Memory B cell (primary cell): ENCODE measurements around the gene C16orf87.
"Not testable (repeated sequence)": the region's sequence is repeated elsewhere in the genome, so short reads cannot be mapped to it uniquely, and the experiment has no call there.

Experiments
- ATAC-seq: fragments of 150-1000 bp; cut with Tn5 transposase; 2 replicates; pipeline ENCODE4 v1.10.0; 2021; ENCODE audit warnings: low read depth, mild to moderate bottlenecking, moderate library complexity
- DNase-seq, 2 donors: peaks; one replicate each; pipeline ENCODE4 v3.0.0; 2022; ENCODE audit warnings: low spot score in 2 of 2
- H3K27ac Mint-ChIP-seq: one replicate; pipeline ENCODE4 v1.8.0; 2022; ENCODE audit warnings: mild to moderate bottlenecking, moderate library complexity, mixed read lengths
- H3K27me3 Mint-ChIP-seq: one replicate; pipeline ENCODE4 v1.8.0; 2022; ENCODE audit warnings: mixed read lengths
- H3K36me3 Mint-ChIP-seq: one replicate; pipeline ENCODE4 v1.8.0; 2022; ENCODE audit warnings: mild to moderate bottlenecking, mixed read lengths
- H3K4me1 Mint-ChIP-seq: one replicate; pipeline ENCODE4 v1.8.0; 2022; ENCODE audit warnings: mixed read lengths
- H3K4me3 Mint-ChIP-seq: one replicate; pipeline ENCODE4 v1.8.0; 2022; ENCODE audit warnings: mild to moderate bottlenecking, moderate library complexity, mixed read lengths
- H3K9me3 Mint-ChIP-seq: one replicate; pipeline ENCODE4 v1.8.0; 2022; ENCODE audit warnings: mixed read lengths

Gene C16orf87

GRCh38 chr16:46830902-46831647, at the start of gene C16orf87:
Gene C16orf87, minus strand, starts transcription at chr16:46831180. Its CDS starts 31 bp downstream, at chr16:46831149.
- Mint-ChIP-seq H3K9me3 (no peaks in the 10 kb centered on the region), H3K4me1 (peaks cover 27% of the 10 kb centered on the region), H3K27ac (peak within 1 kb of the TSS; percentile 96), H3K27me3 (no peaks in the 10 kb centered on the region), H3K36me3 (peaks cover 3% of the 10 kb centered on the region), H3K4me3 (peak within 1 kb of the TSS; percentile 93)
- DNase-seq: peak; percentile 91 to 92
- ATAC-seq: peak; percentile 86

DNA sequence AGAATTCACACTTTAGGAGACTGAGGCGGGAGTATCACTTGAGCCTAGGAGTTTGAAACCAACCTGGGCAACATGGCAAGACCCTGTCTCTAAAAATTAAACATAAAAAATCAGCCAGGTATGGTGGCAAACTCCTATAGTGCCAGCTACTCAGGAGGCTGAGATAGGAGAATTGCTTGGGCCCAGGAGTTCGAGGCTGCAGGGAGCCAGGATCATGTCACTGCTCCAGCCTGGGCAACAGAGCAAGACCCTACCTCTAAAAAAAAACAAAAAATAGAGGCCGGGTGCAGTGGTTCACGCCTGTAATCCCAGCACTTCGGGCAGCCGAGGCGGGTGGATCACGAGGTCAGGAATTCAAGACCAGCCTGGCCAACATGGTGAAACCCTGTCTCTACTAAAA, 44.3 kb upstream of the C16orf87 start:
- no peak for ATAC-seq
- Mint-ChIP-seq H3K4me3 (no peak overlapping the region), H3K27ac (no peak overlapping the region), H3K9me3 (no peaks in the 10 kb centered on the region), H3K36me3 (no peaks in the 10 kb centered on the region), H3K27me3 (no peaks in the 10 kb centered on the region), H3K4me1 (no peaks in the 10 kb centered on the region)
- DNase-seq: no peak

- Mint-ChIP-seq H3K36me3 (no peaks in the 10 kb centered on the region), H3K27ac (no peak overlapping the region), H3K4me1 (no peaks in the 10 kb centered on the region), H3K27me3 (no peaks in the 10 kb centered on the region), H3K9me3 (no peaks in the 10 kb centered on the region), H3K4me3 (no peak overlapping the region)
- DNase-seq: no peak
- no peak for ATAC-seq
These were observed 42.2 kb upstream of the C16orf87 start for GRCh38 chr16:46873201-46873600.

DNA sequence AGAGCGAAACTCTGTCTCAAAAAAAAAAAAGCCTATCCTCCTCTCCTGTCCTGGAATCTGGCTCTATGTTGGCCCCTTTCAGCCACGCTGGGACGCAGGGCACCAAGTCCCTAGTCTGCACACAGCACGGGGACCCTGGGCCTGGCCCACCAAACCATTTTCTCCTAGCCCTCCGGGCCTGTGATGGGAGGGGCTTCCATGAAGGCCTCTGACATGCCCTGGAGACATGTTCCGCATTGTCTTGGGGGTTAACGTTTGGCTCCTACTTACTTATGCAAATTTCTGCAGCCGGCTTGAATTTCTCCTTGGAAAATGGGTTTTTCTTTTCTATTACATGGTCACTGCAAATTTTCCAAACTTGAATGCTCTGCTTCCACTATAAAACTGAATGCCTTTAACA, 40.6 kb upstream of the C16orf87 start:
- Mint-ChIP-seq H3K36me3 (peaks cover 2% of the 10 kb centered on the region), H3K4me3 (no peak overlapping the region), H3K27me3 (no peaks in the 10 kb centered on the region), H3K4me1 (peaks cover 4% of the 10 kb centered on the region), H3K9me3 (peaks cover 1% of the 10 kb centered on the region), H3K27ac (no peak overlapping the region)
- ATAC-seq: no peak
- no peak for DNase-seq

GRCh38 chr16:46868891-46869290, 37.9 kb upstream of the C16orf87 start:
- H3K9me3 Mint-ChIP-seq, H3K27me3 Mint-ChIP-seq, H3K27ac Mint-ChIP-seq, ATAC-seq, H3K4me3 Mint-ChIP-seq, H3K36me3 Mint-ChIP-seq, DNase-seq: not testable (repeated sequence)
- H3K4me1 Mint-ChIP-seq: peaks cover 12% of the 10 kb centered on the region

- ATAC-seq, H3K4me3 Mint-ChIP-seq, H3K36me3 Mint-ChIP-seq, H3K27ac Mint-ChIP-seq, DNase-seq, H3K9me3 Mint-ChIP-seq, H3K27me3 Mint-ChIP-seq: not testable (repeated sequence)
- H3K4me1 Mint-ChIP-seq: peaks cover 14% of the 10 kb centered on the region
These were observed 36.5 kb upstream of the C16orf87 start for GRCh38 chr16:46867486-46867885.

- Mint-ChIP-seq H3K4me3 (no peak overlapping the region), H3K27me3 (no peaks in the 10 kb centered on the region), H3K36me3 (peaks cover 2% of the 10 kb centered on the region), H3K27ac (no peak overlapping the region), H3K4me1 (peaks cover 14% of the 10 kb centered on the region), H3K9me3 (peaks cover 3% of the 10 kb centered on the region)
- ATAC-seq (no peak), DNase-seq (no peak)
These were observed 35.3 kb upstream of the C16orf87 start for GRCh38 chr16:46866286-46866685.

DNA sequence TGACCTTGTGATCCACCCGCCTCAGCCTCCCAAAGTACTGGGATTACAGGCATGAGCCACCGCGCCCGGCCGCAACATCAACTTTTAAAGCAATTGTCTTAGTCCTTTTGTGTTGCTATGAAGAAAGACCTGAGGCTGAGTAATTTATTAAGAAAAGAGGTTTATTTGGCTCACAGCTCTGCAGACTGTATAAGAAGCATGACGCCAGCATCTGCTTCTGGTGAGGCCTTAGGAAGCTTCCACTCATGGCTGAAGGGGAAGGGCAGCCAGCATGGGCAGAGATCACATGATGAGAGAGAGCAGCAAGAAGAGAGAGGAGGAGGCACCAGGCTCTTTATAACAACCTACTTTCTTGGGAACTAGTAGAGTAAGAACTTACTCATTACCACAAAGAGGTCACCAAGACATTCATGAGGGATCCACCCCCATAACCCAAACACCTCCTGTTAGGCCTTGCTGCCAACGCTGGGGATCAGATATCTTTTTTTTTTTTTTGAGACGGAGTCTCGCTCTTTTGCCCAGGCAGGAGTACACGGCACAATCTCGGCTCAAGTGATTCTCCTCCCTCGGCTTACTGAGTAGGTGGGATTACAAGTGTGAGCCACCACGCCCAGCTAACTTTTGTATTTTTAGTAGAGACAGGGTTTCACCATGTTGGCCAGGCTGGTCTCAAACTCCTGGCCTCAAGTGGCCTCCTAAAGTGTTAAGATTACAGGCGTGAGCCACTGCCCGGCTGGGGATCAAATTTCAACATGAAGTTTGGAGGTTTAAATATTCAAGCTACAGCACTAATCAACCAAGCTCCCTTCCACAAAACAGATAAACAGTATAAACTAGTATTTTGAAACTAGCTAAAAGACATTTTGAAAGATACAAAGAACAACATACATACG, 31.8 kb upstream of the C16orf87 start:
- no peak for ATAC-seq
- Mint-ChIP-seq H3K4me3 (no peak overlapping the region), H3K27me3 (no peaks in the 10 kb centered on the region), H3K4me1 (peaks cover 14% of the 10 kb centered on the region), H3K36me3 (peaks cover 2% of the 10 kb centered on the region), H3K27ac (peak overlapping the region; percentile 6), H3K9me3 (peaks cover 3% of the 10 kb centered on the region)
- DNase-seq: no peak

- peaks cover 10% of the 10 kb centered on the region for H3K4me1 Mint-ChIP-seq
- no peak overlapping the region for H3K27ac Mint-ChIP-seq
- no peaks in the 10 kb centered on the region for H3K27me3 Mint-ChIP-seq
- no peaks in the 10 kb centered on the region for H3K36me3 Mint-ChIP-seq
- H3K9me3 Mint-ChIP-seq: peaks cover 2% of the 10 kb centered on the region
- DNase-seq: no peak
- no peak for ATAC-seq
- H3K4me3 Mint-ChIP-seq: no peak overlapping the region
These were observed 28.8 kb upstream of the C16orf87 start for GRCh38 chr16:46859719-46860152.

- Mint-ChIP-seq H3K4me3 (no peak overlapping the region), H3K9me3 (peaks cover 2% of the 10 kb centered on the region), H3K27ac (no peak overlapping the region), H3K4me1 (peaks cover 5% of the 10 kb centered on the region), H3K36me3 (no peaks in the 10 kb centered on the region), H3K27me3 (no peaks in the 10 kb centered on the region)
- ATAC-seq (no peak), DNase-seq (no peak)
These were observed 27.2 kb upstream of the C16orf87 start for GRCh38 chr16:46858151-46858550.

GRCh38 chr16:46857368-46857945, 26.5 kb upstream of the C16orf87 start:
- Mint-ChIP-seq H3K27me3 (no peaks in the 10 kb centered on the region), H3K4me1 (peaks cover 4% of the 10 kb centered on the region), H3K4me3 (no peak overlapping the region), H3K27ac (no peak overlapping the region), H3K36me3 (no peaks in the 10 kb centered on the region), H3K9me3 (no peaks in the 10 kb centered on the region)
- ATAC-seq: peak; percentile 45
- DNase-seq: no peak

DNA sequence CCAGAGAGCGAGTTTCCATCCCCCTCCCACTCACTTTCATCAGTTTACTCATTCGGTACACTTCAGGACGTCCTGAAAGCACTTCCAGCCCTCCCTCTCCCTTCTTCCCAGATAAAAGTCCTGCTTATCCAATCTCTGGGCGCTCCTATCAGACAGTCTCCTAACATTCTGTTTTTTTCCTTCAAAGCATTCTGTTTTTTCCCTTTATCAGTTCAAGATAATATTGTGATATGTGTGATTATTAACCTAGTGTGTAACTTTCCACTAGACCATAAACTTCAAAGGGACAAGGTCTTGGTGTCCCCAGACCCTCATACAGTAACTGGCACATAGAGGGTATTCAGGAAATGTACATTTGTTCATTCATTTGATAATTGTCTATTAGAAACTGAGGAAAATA, 24.4 kb upstream of the C16orf87 start:
- DNase-seq (no peak), ATAC-seq (no peak)
- Mint-ChIP-seq H3K9me3 (no peaks in the 10 kb centered on the region), H3K27ac (no peak overlapping the region), H3K4me1 (peaks cover 12% of the 10 kb centered on the region), H3K36me3 (no peaks in the 10 kb centered on the region), H3K27me3 (no peaks in the 10 kb centered on the region), H3K4me3 (no peak overlapping the region)

DNA sequence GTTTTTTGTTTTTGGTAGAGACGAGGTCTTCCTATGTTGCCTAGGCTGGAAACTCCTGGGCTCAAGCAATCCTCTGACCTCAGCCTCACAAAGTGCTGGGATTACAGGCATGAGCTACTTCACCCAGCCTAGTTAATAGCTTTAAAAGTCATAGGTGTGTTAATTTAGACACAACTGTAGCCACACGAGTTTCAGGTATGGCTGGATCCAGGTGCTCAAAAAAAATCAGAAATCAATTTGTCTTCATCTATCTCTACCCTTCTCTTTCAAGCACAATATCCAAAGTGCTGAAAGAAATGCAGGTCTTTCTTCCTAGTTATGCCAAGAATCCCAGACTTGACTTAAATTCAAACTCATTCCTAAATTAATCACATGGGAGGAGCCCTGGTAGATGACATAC, 23.9 kb upstream of the C16orf87 start:
- Mint-ChIP-seq H3K36me3 (no peaks in the 10 kb centered on the region), H3K9me3 (no peaks in the 10 kb centered on the region), H3K27ac (no peak overlapping the region), H3K27me3 (no peaks in the 10 kb centered on the region), H3K4me1 (peaks cover 12% of the 10 kb centered on the region), H3K4me3 (no peak overlapping the region)
- ATAC-seq (no peak), DNase-seq (no peak)
